ENCODE data around the gene ANKRD33B.

GRCh38 chr5:10629682-10630081 is 65.8 kb downstream of the ANKRD33B start:
- TF ChIP-seq POLR2A (IDR thresholded peaks at IDR 0.05) (no peak), CTCF (IDR thresholded peaks at IDR 0.05) (no peak), POLR2AphosphoS5 (IDR thresholded peaks at IDR 0.05; ENCODE audit: insufficient read depth in 1 of 2, low read depth in 1 of 2) (no peak)

Data from vagina (tissue), 2 donors.